Measurements from ENCODE around the gene P2RX6. TPM values are rescaled to one million over a fixed set of nuclear protein-coding genes. Genes with fewer than 3 reads are reported as not detected.
"Not testable (repeated sequence)": the region's sequence is repeated elsewhere in the genome, so short reads cannot be mapped to it uniquely, and the experiment has no call there.

Gene P2RX6
- total RNA-seq, 1 donor from 2014 or later = 11.0 TPM

GRCh38 chr22:21001601-21002325 is 13.2 kb upstream of the P2RX6 start, which contains the start of gene THAP7:
Gene THAP7, minus strand, starts transcription at chr22:21002118. Its CDS starts 207 bp downstream, at chr22:21001911.
- H3K27me3 ChIP-seq (ENCODE audit: control insufficient read depth in 3 of 3, insufficient read depth in 3 of 3, low read length in 3 of 3) = no peaks in the 10 kb centered on the region
- peaks cover 29 to 31% (median 31%) of the 10 kb centered on the region in 3 donors for H3K36me3 ChIP-seq (ENCODE audit: control insufficient read depth in 3 of 3, insufficient read depth in 3 of 3, low read length in 3 of 3)
- H3K4me3 ChIP-seq (ENCODE audit: low read length in 3 of 3) = peak within 1 kb of the TSS; percentile 87 to 97 (median 94)
- H3K27ac ChIP-seq (ENCODE audit: low read depth, low read length) = peak within 1 kb of the TSS; percentile 98
- H3K9ac ChIP-seq (ENCODE audit: low read depth in 1 of 3, low read length in 3 of 3) = peak within 1 kb of the TSS; percentile 95 to 96 (median 95)
- H3K9me3 ChIP-seq (ENCODE audit: control insufficient read depth in 3 of 3, low read length in 3 of 3) = no peaks in the 10 kb centered on the region
- peaks cover 30 to 46% (median 37%) of the 10 kb centered on the region in 3 donors for H3K4me1 ChIP-seq (ENCODE audit: control insufficient read depth in 3 of 3, insufficient read depth in 3 of 3, low read length in 3 of 3)

GRCh38 chr22:21003782-21004181 is 11.2 kb upstream of the P2RX6 start:
- peak overlapping the region in 2 of 3 donors; percentile 58 to 97 for H3K4me3 ChIP-seq (ENCODE audit: low read length in 3 of 3)
- H3K4me1 ChIP-seq (ENCODE audit: control insufficient read depth in 3 of 3, insufficient read depth in 3 of 3, low read length in 3 of 3) = peaks cover 30 to 46% (median 35%) of the 10 kb centered on the region in 3 donors
- no peaks in the 10 kb centered on the region for H3K9me3 ChIP-seq (ENCODE audit: control insufficient read depth in 3 of 3, low read length in 3 of 3)
- H3K36me3 ChIP-seq (ENCODE audit: control insufficient read depth in 3 of 3, insufficient read depth in 3 of 3, low read length in 3 of 3) = peaks cover 13 to 18% (median 18%) of the 10 kb centered on the region in 3 donors
- H3K27ac ChIP-seq (ENCODE audit: low read depth, low read length) = no peak overlapping the region
- no peaks in the 10 kb centered on the region for H3K27me3 ChIP-seq (ENCODE audit: control insufficient read depth in 3 of 3, insufficient read depth in 3 of 3, low read length in 3 of 3)
- peak overlapping the region in 1 of 3 donors; percentile 43 for H3K9ac ChIP-seq (ENCODE audit: low read depth in 1 of 3, low read length in 3 of 3)

- not testable (repeated sequence) for H3K27me3 ChIP-seq (ENCODE audit: control insufficient read depth in 3 of 3, insufficient read depth in 3 of 3, low read length in 3 of 3); H3K9ac ChIP-seq (ENCODE audit: low read depth in 1 of 3, low read length in 3 of 3); H3K9me3 ChIP-seq (ENCODE audit: control insufficient read depth in 3 of 3, low read length in 3 of 3); H3K4me1 ChIP-seq (ENCODE audit: control insufficient read depth in 3 of 3, insufficient read depth in 3 of 3, low read length in 3 of 3); H3K27ac ChIP-seq (ENCODE audit: low read depth, low read length); H3K4me3 ChIP-seq (ENCODE audit: low read length in 3 of 3); H3K36me3 ChIP-seq (ENCODE audit: control insufficient read depth in 3 of 3, insufficient read depth in 3 of 3, low read length in 3 of 3)
These were observed 5.8 kb upstream of the P2RX6 start for GRCh38 chr22:21009208-21009607.

- H3K4me1 ChIP-seq (ENCODE audit: control insufficient read depth in 3 of 3, insufficient read depth in 3 of 3, low read length in 3 of 3) = peaks cover 6 to 12% (median 11%) of the 10 kb centered on the region in 3 donors
- H3K9ac ChIP-seq (ENCODE audit: low read depth in 1 of 3, low read length in 3 of 3) = no peak overlapping the region
- no peak overlapping the region for H3K27ac ChIP-seq (ENCODE audit: low read depth, low read length)
- H3K36me3 ChIP-seq (ENCODE audit: control insufficient read depth in 3 of 3, insufficient read depth in 3 of 3, low read length in 3 of 3) = no peaks in the 10 kb centered on the region
- no peak overlapping the region for H3K4me3 ChIP-seq (ENCODE audit: low read length in 3 of 3)
- H3K27me3 ChIP-seq (ENCODE audit: control insufficient read depth in 3 of 3, insufficient read depth in 3 of 3, low read length in 3 of 3) = no peaks in the 10 kb centered on the region
- no peaks in the 10 kb centered on the region for H3K9me3 ChIP-seq (ENCODE audit: control insufficient read depth in 3 of 3, low read length in 3 of 3)
These were observed 5.1 kb upstream of the P2RX6 start for GRCh38 chr22:21009638-21010425.

GRCh38 chr22:21010426-21011113 is 4.4 kb upstream of the P2RX6 start:
- no peak overlapping the region for H3K27ac ChIP-seq (ENCODE audit: low read depth, low read length)
- H3K4me3 ChIP-seq (ENCODE audit: low read length in 3 of 3) = no peak overlapping the region
- no peak overlapping the region for H3K9ac ChIP-seq (ENCODE audit: low read depth in 1 of 3, low read length in 3 of 3)
- H3K27me3 ChIP-seq (ENCODE audit: control insufficient read depth in 3 of 3, insufficient read depth in 3 of 3, low read length in 3 of 3) = no peaks in the 10 kb centered on the region
- peaks cover 7 to 17% (median 16%) of the 10 kb centered on the region in 3 donors for H3K4me1 ChIP-seq (ENCODE audit: control insufficient read depth in 3 of 3, insufficient read depth in 3 of 3, low read length in 3 of 3)
- no peaks in the 10 kb centered on the region for H3K36me3 ChIP-seq (ENCODE audit: control insufficient read depth in 3 of 3, insufficient read depth in 3 of 3, low read length in 3 of 3)
- no peaks in the 10 kb centered on the region for H3K9me3 ChIP-seq (ENCODE audit: control insufficient read depth in 3 of 3, low read length in 3 of 3)

- H3K27me3 ChIP-seq (ENCODE audit: control insufficient read depth in 3 of 3, insufficient read depth in 3 of 3, low read length in 3 of 3) = no peaks in the 10 kb centered on the region
- H3K4me3 ChIP-seq (ENCODE audit: low read length in 3 of 3) = no peak overlapping the region
- H3K9ac ChIP-seq (ENCODE audit: low read depth in 1 of 3, low read length in 3 of 3) = no peak overlapping the region
- H3K27ac ChIP-seq (ENCODE audit: low read depth, low read length) = no peak overlapping the region
- no peaks in the 10 kb centered on the region for H3K9me3 ChIP-seq (ENCODE audit: control insufficient read depth in 3 of 3, low read length in 3 of 3)
- peaks cover 3 to 10% (median 4%) of the 10 kb centered on the region in 3 donors for H3K36me3 ChIP-seq (ENCODE audit: control insufficient read depth in 3 of 3, insufficient read depth in 3 of 3, low read length in 3 of 3)
- H3K4me1 ChIP-seq (ENCODE audit: control insufficient read depth in 3 of 3, insufficient read depth in 3 of 3, low read length in 3 of 3) = peaks cover 7 to 34% (median 29%) of the 10 kb centered on the region in 3 donors
These were observed 2.2 kb upstream of the P2RX6 start for GRCh38 chr22:21012446-21013407.

- H3K9ac ChIP-seq (ENCODE audit: low read depth in 1 of 3, low read length in 3 of 3) = peak overlapping the region in 2 of 3 donors; percentile 71 to 85
- no peaks in the 10 kb centered on the region for H3K9me3 ChIP-seq (ENCODE audit: control insufficient read depth in 3 of 3, low read length in 3 of 3)
- peaks cover 3 to 17% (median 7%) of the 10 kb centered on the region in 3 donors for H3K36me3 ChIP-seq (ENCODE audit: control insufficient read depth in 3 of 3, insufficient read depth in 3 of 3, low read length in 3 of 3)
- peak overlapping the region; percentile 75 to 87 (median 85) for H3K4me3 ChIP-seq (ENCODE audit: low read length in 3 of 3)
- peak overlapping the region; percentile 87 for H3K27ac ChIP-seq (ENCODE audit: low read depth, low read length)
- no peaks in the 10 kb centered on the region for H3K27me3 ChIP-seq (ENCODE audit: control insufficient read depth in 3 of 3, insufficient read depth in 3 of 3, low read length in 3 of 3)
- H3K4me1 ChIP-seq (ENCODE audit: control insufficient read depth in 3 of 3, insufficient read depth in 3 of 3, low read length in 3 of 3) = peaks cover 7 to 34% (median 29%) of the 10 kb centered on the region in 3 donors
These were observed 1.2 kb upstream of the P2RX6 start for GRCh38 chr22:21013657-21014201.

GRCh38 chr22:21014202-21014725 is 701 bp upstream of the P2RX6 start:
- Histone ChIP-seq H3K4me3 (ENCODE audit: low read length in 3 of 3) (peak overlapping the region; percentile 75 to 87 (median 85)), H3K9ac (ENCODE audit: low read depth in 1 of 3, low read length in 3 of 3) (peak overlapping the region; percentile 77 to 85 (median 80)), H3K27me3 (ENCODE audit: control insufficient read depth in 3 of 3, insufficient read depth in 3 of 3, low read length in 3 of 3) (no peaks in the 10 kb centered on the region), H3K27ac (ENCODE audit: low read depth, low read length) (peak overlapping the region; percentile 87), H3K4me1 (ENCODE audit: control insufficient read depth in 3 of 3, insufficient read depth in 3 of 3, low read length in 3 of 3) (peaks cover 7 to 34% (median 29%) of the 10 kb centered on the region in 3 donors), H3K9me3 (ENCODE audit: control insufficient read depth in 3 of 3, low read length in 3 of 3) (no peaks in the 10 kb centered on the region), H3K36me3 (ENCODE audit: control insufficient read depth in 3 of 3, insufficient read depth in 3 of 3, low read length in 3 of 3) (peaks cover 3 to 17% (median 7%) of the 10 kb centered on the region in 3 donors)
